Measurements from ENCODE around the gene C4BPA. TPM values are rescaled to one million over a fixed set of nuclear protein-coding genes. Genes with fewer than 3 reads are reported as not detected.

C4BPA gene
- total and polyA plus RNA-seq, 9 of the 15 experiments (the other 6 are each of a cell fraction or from before 2014, with no cell fraction given) = 0.04 to 0.22 (median 0.11) TPM; not detected in 3

GRCh38 chr1:207077470-207078377, 26.3 kb upstream of the C4BPA start (continued):
- TF ChIP-seq ELK3 (CRISPR knock-in tag; IDR thresholded peaks at IDR 0.05) = no peak
- TF ChIP-seq SNAPC5 (CRISPR knock-in tag; IDR thresholded peaks at IDR 0.05) = no peak
- TF ChIP-seq ZNF830 (CRISPR knock-in tag; IDR thresholded peaks at IDR 0.05) = no peak
- TF ChIP-seq ZNF212 (CRISPR knock-in tag; IDR thresholded peaks at IDR 0.05) = no peak
- no peak for TF ChIP-seq TRIM28 (IDR thresholded peaks at IDR 0.05)
- no peak for TF ChIP-seq POLR2A (conservative IDR thresholded peaks at IDR 0.05)
- 0 out of 2 replicates have a peak, but pooled peaks have one; percentile 31 for TF ChIP-seq ARID3A (IDR thresholded peaks at IDR 0.05; ENCODE audit: borderline replicate concordance, low read depth, low read length)
- TF ChIP-seq HDAC3 (IDR thresholded peaks at IDR 0.05; ENCODE audit: borderline replicate concordance, partially characterized antibody) = no peak
- peak in 1 of 2 experiments; percentile 20 for TF ChIP-seq E2F6 (IDR thresholded peaks at IDR 0.05; ENCODE audit: borderline replicate concordance in 1 of 2, extremely low read depth in 1 of 2, insufficient read depth in 1 of 2, insufficient read length in 1 of 2, low read depth in 1 of 2, low read length in 1 of 2, poor library complexity in 1 of 2, severe bottlenecking in 1 of 2)
- TF ChIP-seq NFIC (IDR thresholded peaks at IDR 0.05) = no peak; the same call in 1 of the 2 replicates
- TF ChIP-seq ZNF282 (CRISPR knock-in tag; IDR thresholded peaks at IDR 0.05) = no peak
- TF ChIP-seq ZNF174 (CRISPR knock-in tag; IDR thresholded peaks at IDR 0.05) = no peak
- no peak for TF ChIP-seq STAT6 (CRISPR knock-in tag; IDR thresholded peaks at IDR 0.05)
- no peak for TF ChIP-seq SP2 (IDR thresholded peaks at IDR 0.05; ENCODE audit: extremely low read depth, low read depth, low read length, poor library complexity, severe bottlenecking)
- TF ChIP-seq SPI1 (IDR thresholded peaks at IDR 0.05; ENCODE audit: borderline replicate concordance, low read depth, low read length) = no peak
- TF ChIP-seq ZNF121 (CRISPR knock-in tag; conservative IDR thresholded peaks at IDR 0.05) = no peak
- TF ChIP-seq PHF20 (IDR thresholded peaks at IDR 0.05; ENCODE audit: partially characterized antibody) = no peak
- no peak for TF ChIP-seq NBN (IDR thresholded peaks at IDR 0.05; ENCODE audit: low read depth)
- no peak for TF ChIP-seq NFE2 (IDR thresholded peaks at IDR 0.05; ENCODE audit: low read depth)
- TF ChIP-seq TGIF2 (CRISPR knock-in tag; IDR thresholded peaks at IDR 0.05) = no peak
- TF ChIP-seq ZNF146 (CRISPR knock-in tag; IDR thresholded peaks at IDR 0.05; ENCODE audit: unreplicated experiment) = no peak
- TF ChIP-seq ZBTB7A (IDR thresholded peaks at IDR 0.05; ENCODE audit: borderline replicate concordance, control insufficient read depth, low read depth, low read length) = no peak

All from K562 (cell line).